Stimulated activated CD4-positive, alpha-beta T cell treated with anti-CD3 and anti-CD28 coated beads, TNF-alpha, amount 100 ng/mL, for 48 hours (primary cell): ENCODE measurements around the gene ALOX5AP.

ENCODE experiments used
- DNase-seq, 3 donors: peaks; one replicate each; pipeline ENCODE4 v3.0.0-alpha.2; 2020; ENCODE audit warnings: low read depth in 3 of 3

ALOX5AP gene

GRCh38 chr13:30796631-30797601, 61.6 kb downstream of the ALOX5AP start:
- DNase-seq = no peak

DNA sequence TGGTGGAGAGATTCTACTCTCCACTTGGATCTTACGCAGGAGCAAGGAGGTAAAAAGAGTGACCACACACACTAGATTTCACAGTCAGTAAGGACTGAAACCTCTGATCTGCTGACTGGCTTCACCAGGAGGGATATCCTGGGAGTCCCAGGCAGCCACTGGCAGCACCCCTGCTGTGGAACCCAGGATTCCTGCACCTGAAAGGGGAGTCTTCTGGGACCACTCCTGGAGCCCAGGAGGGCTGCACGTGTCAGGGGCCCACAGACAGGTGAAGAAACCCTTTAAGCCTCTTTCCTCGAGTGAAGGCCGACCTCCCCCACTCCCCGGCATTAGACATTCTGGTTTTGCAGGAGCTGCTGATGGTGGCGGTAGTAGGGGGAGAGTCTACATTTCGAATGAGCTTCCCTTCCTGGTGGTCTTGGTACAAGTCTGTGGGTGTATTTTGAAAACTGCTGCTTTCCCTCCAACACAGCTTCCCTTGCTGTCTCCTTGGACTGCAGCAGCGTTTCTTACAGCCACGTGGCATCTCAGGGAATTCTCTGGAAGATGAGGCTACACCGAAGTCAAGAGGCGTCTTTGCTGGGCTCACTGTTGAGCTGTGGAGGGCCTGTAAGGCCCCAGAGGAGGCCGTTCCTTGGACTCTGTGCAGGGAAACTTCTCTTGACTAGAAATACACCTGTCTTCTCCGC, 62.6 kb downstream of the ALOX5AP start:
- no peak for DNase-seq

DNA sequence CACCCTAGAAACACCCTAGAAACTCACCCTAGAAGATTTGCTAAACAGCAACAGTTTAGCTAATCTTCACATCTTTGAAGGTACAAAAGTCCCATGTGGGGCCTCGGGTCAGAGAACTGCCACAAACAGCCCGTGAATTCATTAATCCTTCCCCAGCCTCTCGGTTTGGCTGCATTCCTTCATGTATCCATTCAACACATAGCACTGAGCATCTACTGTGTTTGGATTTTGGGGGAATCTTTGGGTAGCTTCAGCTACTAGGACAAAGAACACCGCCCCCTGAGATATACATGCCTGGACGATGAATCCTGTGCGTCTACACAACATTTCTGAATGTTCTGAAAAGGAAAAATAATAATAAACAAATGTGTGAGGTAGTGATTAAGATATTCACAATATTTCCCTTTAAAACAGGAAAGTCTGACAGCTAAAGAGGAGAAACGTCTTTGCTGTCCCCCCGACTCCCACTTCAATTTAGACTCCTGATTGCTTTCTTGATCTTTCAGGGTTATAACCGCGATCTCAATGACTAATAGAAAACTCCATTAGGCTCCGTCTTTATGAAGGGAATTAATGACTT, 63.5 kb downstream of the ALOX5AP start:
- no peak for DNase-seq

GRCh38 chr13:30799356-30799824, 64.0 kb downstream of the ALOX5AP start:
- DNase-seq = no peak

GRCh38 chr13:30800107-30800506, 64.8 kb downstream of the ALOX5AP start:
- no peak for DNase-seq

DNA sequence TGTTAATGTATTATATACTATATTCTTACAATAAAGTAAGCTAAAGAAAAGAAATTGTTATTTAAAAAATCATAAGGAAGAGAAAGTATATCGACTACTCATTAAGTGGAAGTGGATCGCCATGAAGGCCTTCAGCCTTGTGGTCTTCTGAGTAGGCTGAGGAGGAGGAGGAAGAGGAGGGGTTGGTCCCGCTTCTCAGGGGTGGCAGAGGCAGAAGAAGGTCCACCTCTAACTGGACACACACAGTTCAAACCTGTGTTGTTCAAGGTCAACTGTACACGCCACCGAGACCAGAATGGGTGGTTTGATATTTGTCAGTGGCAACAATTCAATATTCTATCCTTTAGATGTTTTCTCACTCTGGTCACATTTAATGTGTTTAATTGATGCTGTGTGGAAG, 67.2 kb downstream of the ALOX5AP start:
- no peak for DNase-seq

DNA sequence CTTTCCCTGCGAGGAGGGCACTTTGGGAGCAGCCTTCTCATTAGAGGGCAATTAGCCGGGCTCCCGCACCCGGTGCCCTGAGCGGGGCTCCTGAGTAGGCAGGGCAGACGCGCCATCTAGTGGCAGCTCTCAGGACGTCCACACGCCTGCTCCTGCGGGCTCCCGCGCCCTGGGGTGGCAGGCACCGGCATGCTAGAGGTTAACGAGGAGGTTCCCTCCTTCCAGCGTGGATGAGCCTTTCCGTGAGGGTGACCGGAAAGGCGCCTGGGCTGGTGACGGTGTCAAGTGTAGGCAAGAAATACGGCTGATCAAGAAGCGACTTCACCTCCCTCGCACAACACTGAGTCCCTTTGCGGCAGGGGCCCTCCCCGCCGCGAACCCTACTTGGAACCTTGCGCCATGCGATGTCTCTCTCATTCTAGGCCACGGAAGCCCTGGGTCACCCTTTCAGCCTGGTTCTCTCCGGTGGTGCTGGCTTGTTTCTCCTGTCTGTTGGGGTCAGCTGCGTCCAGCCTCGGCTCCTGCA, 67.7 kb downstream of the ALOX5AP start:
- DNase-seq = peak; percentile 73 to 78 (median 76)

DNA sequence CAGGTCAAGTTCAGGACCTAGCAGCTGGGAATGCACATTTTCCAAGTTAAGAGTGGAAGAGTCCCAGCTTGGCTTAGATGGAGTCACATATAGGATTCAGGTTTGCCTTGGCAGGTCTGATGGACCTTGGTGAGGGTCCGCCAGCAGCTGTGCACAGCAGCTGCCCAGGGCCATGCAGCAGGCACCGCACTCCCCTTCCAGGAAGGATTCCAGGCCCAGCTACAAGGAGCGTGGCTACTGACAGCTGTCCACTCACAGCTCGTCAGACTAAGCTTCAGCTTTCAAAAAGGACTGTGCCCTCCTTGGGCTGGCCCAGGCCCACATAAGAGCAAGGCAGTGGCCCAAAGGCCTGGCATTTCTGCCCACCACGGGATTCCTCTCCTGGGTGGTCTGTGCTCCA, 68.4 kb downstream of the ALOX5AP start:
- DNase-seq = no peak

- no peak for DNase-seq
Measured at GRCh38 chr13:30804474-30804873, 69.1 kb downstream of the ALOX5AP start.

DNA sequence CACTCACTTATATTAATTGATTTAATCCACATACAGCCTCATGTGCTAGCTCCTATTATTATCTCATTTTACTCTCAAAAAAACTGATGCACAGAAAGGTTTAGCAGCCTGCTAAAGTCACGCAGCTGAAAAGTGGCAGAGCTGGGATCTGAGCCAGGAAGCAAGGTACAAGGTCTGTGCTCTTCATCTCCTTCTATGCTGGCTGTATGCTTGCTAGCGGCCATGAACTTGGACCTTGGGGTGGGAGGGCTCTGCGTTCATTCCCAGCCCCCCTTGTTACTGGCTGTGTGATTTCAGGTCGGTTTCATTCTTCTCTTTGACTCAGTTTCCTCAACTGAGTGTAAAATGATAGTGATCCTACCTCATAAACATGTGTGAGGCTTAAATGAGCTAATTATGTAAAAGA, 69.8 kb downstream of the ALOX5AP start:
- no peak for DNase-seq

- no peak for DNase-seq
Measured at GRCh38 chr13:30805603-30806011, 70.3 kb downstream of the ALOX5AP start.

DNA sequence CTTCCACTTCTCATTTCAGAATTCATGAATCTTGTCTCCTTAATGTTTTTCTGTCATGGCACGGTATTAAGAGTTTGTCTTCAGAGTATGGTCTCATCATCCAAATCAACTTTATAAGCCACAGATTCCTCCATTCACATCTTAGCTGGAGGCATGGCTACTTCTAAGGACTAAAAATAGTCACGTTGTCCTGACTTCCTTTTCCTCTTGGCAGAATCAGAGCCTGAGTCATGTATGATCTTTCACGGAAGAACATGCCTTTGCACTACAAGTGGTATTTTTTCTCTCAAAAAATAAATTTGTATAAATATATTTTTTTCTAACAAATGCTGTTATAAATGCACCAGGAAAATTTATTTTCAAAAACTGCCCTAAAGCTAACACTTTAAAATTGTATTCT, 71.4 kb downstream of the ALOX5AP start:
- DNase-seq = no peak

DNA sequence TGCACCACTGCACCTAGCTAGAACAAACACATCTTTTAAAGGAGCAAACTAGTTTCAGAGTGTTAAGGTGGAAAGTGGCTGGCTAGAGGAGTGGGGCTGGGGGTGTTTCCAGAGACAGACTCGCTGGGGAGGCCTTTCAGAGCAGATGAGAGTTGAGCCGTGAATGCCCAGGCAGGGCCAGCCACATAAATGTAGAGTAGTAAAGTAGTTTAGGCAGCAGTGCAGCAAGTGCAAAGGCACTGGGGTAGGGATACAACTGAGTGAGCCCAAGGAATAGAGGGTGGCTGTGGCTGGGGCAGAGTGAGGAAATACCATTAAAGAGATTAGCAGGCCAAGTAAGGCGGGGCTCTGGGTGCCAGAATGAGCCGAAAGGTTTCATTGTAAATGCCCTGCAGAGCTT, 72.0 kb downstream of the ALOX5AP start:
- DNase-seq = no peak

DNA sequence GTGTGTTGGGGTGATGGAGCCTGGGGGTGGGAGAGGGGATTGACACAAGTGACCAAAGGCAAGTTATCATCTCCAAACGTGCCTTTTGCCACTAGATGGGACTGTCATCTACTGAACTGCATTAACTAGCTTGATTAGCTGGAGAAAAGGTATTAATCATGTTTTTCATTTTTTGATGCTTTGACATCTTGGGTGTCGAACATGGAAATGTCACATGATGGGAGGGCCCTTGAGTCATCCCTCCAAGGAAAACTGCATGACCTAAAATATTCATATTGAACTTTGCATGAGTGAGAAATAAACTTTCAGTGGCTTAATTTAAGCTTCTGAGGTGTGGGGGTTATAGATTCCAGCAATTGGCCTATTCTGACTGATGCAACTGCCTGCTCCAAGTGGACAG, 73.3 kb downstream of the ALOX5AP start:
- no peak for DNase-seq

DNA sequence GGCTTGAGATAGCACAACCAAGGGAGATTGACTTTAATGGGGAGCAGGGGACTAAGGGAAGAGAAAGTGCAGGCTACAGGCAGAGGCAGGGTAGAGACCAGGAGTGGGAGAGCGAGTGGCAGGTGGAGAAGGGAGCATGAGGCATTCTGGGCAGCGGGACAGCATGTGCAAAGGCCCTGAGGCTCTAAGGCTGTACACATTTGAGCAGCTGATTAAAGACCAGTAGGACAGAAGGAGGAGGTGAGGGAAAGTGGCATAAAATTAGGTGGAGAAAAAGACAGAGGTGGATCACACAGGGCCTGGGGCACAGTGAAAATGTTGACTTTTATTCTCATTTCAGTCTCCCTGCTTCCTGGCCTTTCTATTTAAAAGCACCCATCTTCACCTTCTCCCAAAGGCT, 74.4 kb downstream of the ALOX5AP start:
- DNase-seq = no peak

GRCh38 chr13:30810261-30810701, 74.9 kb downstream of the ALOX5AP start:
- DNase-seq = no peak

- no peak for DNase-seq
Measured at GRCh38 chr13:30810801-30811200, 75.5 kb downstream of the ALOX5AP start.
